C4-2B (cell line): ENCODE results near the gene KRTAP26-1.

ENCODE experiments used
- ZFX ChIP-seq: fragments of 450-650 bp; IDR thresholded peaks from 2 replicates; pipeline ENCODE4 v1.6.1; 2017
- TF ChIP-seq, protein P1 (sequence below): fragments of 450-650 bp; conservative IDR thresholded peaks from 2 replicates; pipeline ENCODE4 v1.5.1; 2017; ENCODE audit warnings: mild to moderate bottlenecking

GRCh38 chr21:30320215-30320614 is at the start of gene KRTAP26-1:
- TF ChIP-seq, protein P1, sequence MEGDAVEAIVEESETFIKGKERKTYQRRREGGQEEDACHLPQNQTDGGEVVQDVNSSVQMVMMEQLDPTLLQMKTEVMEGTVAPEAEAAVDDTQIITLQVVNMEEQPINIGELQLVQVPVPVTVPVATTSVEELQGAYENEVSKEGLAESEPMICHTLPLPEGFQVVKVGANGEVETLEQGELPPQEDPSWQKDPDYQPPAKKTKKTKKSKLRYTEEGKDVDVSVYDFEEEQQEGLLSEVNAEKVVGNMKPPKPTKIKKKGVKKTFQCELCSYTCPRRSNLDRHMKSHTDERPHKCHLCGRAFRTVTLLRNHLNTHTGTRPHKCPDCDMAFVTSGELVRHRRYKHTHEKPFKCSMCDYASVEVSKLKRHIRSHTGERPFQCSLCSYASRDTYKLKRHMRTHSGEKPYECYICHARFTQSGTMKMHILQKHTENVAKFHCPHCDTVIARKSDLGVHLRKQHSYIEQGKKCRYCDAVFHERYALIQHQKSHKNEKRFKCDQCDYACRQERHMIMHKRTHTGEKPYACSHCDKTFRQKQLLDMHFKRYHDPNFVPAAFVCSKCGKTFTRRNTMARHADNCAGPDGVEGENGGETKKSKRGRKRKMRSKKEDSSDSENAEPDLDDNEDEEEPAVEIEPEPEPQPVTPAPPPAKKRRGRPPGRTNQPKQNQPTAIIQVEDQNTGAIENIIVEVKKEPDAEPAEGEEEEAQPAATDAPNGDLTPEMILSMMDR: no peak
- TF ChIP-seq ZFX: no peak
